GM18907 (cell line): Measurements from ENCODE around the gene CD180.

ENCODE experiments used
- ATAC-seq: cut with Tn5 transposase; IDR thresholded peaks from one replicate; pipeline ENCODE4 v1.9.1; 2021; ENCODE audit warnings: mild to moderate bottlenecking, moderate library complexity; ENCODE audit not compliant: unreplicated experiment

Gene CD180

DNA sequence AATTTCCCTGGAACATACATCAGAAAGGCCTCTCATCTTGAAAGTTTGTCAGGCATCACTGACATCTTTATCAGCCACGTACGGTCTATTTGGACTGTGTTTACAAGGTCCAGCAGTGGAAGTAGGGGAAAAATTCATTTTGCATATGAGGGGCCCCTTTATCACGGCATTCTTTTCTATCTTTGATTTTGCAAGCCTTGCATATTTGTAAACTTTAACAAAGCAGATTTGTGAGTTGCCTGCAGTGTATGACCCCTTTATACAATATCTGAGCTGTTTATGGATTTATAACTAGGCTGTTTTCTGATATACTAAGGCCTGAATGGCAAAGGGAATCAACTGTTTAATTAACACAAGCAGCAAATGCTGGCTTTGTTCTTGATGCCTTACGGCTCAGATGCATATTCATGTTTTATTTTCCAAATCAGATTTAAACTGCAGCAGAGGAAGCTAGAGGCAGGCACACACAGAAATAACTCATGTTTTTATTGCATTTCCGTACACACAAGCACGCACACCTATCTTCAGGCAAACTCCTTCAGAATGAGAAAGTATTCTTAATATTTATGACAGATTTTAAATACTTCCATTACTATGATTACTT lies 61.1 kb downstream of the CD180 start:
- no peak for ATAC-seq

DNA sequence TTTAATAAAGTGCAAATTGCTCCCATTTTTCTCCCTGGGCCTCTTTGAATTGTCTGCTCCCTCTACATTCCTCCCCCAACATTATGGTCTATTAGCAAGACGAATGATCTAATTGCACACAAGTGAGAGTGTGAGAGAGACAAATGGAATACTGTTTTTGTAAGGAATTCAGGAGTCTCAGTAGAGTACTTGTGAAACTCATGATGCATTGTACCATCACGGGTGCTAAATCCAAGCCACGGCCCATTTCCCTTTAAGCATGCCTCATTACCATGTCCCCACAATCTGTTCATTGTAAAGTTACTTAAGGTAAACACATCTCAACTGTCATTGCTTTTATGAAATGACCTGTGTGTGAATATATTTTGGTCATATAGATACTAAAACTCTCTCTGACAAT lies 62.8 kb downstream of the CD180 start:
- no peak for ATAC-seq

DNA sequence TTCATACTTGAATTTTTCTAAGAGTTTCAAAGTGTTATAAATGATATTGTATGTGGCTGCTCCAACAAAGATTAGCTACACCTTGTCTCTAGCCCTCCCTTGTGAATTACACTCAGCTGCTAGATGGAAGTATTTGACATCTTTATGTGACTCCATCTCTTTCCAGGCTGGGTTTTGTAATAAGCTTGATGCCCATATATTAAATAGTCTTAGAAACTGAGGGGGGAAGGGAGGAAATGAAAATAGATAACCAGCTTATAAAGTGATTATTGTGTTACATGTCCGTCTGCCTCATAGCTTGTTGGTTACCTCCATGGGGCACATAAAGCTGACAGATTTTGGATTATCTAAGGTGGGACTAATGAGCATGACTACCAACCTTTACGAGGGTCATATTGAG lies 63.4 kb downstream of the CD180 start:
- ATAC-seq: no peak

DNA sequence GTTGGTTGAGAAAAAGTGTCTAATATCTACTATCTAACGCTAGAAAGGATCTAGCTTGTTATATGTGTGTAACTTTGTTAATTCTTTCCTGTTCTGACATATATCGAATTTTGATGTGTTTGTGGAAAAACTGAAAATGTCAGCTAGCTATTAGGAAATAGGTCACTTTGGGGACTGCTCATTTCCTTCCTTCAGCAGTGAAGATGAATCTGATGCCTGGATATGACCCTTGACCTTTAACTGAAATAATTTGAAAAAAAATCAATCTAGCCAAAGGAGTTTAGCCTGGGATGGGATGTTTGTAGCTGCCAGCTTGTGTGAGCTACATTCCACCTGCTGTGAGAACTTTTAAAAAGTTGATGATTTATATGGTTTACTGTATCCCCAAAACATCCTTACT lies 66.8 kb downstream of the CD180 start:
- no peak for ATAC-seq
